IMR-90 (cell line): Measurements from ENCODE around the gene SPARC. TPM values are rescaled to one million over a fixed set of nuclear protein-coding genes. Genes with fewer than 3 reads are reported as not detected.
A peak's percentile ranks its signal among the peaks of the same experiment; 100 is the strongest.

Source experiments
- ATAC-seq: fragments of 200-7000 bp; cut with Tn5 transposase; 2 replicates; pipeline ENCODE4 v1.9.1; 2020; ENCODE audit warnings: low read depth, mild to moderate bottlenecking, moderate library complexity
- BruUV-seq: library from RNA; stranded (reverse); fragments of 400-500 nt; replicated peaks from 2 replicates; lab custom pipeline; 2021; lab: Mats Ljungman, UMichigan
- CTCF ChIA-PET: fragments of 300-600 bp; formaldehyde crosslinking; extraction: SDS; loops from one replicate; lab custom pipeline; 2021; ENCODE audit warnings: antibody characterized with exemption; lab: Yijun Ruan, JAX
- POLR2A ChIA-PET: fragments of 300-600 bp; sonication (Branson Sonifier 250); formaldehyde crosslinking; loops from one replicate; lab custom pipeline; 2022; ENCODE audit warnings: antibody characterized with exemption; ENCODE audit not compliant: unreplicated experiment; lab: Charles Lee
- DNase-seq: peaks from one replicate; pipeline ENCODE4 v3.0.0; 2013
- H2AFZ ChIP-seq: replicated peaks from 2 replicates; pipeline ENCODE3; 2013; ENCODE audit warnings: low read length, mild to moderate bottlenecking; ENCODE audit not compliant: poor library complexity
- H2AK5ac ChIP-seq: 2 replicates; pipeline ENCODE4 v1.6.1; 2013; ENCODE audit warnings: low read depth, low read length, inconsistent platforms
- H2AK9ac ChIP-seq: replicated peaks from 2 replicates; pipeline ENCODE3; 2013; ENCODE audit warnings: mild to moderate bottlenecking, low read depth, low read length, moderate library complexity; ENCODE audit not compliant: poor library complexity
- H2BK120ac ChIP-seq: 2 replicates; pipeline ENCODE4 v1.6.1; 2013; ENCODE audit warnings: low read depth, low read length, inconsistent platforms
- H2BK15ac ChIP-seq: 3 replicates; pipeline ENCODE4 v1.6.1; 2013; ENCODE audit warnings: low read depth, low read length, inconsistent platforms
- H2BK20ac ChIP-seq: 2 replicates; pipeline ENCODE4 v1.6.1; 2013; ENCODE audit warnings: low read depth, mild to moderate bottlenecking, inconsistent platforms, low read length, moderate library complexity
- H2BK5ac ChIP-seq: 2 replicates; pipeline ENCODE4 v1.6.1; 2013; ENCODE audit warnings: mild to moderate bottlenecking, low read depth, low read length, inconsistent platforms; ENCODE audit not compliant: poor library complexity, severe bottlenecking
- H3K14ac ChIP-seq: replicated peaks from 2 replicates; pipeline ENCODE4 v1.6.1; 2013; ENCODE audit warnings: low read depth, low read length, inconsistent platforms
- H3K18ac ChIP-seq: 2 replicates; pipeline ENCODE4 v1.6.1; 2013; ENCODE audit warnings: low read depth, low read length, control low read depth
- H3K23ac ChIP-seq: 2 replicates; pipeline ENCODE4 v1.6.1; 2013; ENCODE audit warnings: low read depth, low read length, inconsistent platforms
- H3K27ac ChIP-seq: 2 replicates; pipeline ENCODE4 v1.5.1; 2013; ENCODE audit warnings: mild to moderate bottlenecking, control low read depth, low read length; ENCODE audit not compliant: insufficient read depth
- H3K27me3 ChIP-seq: 2 replicates; pipeline ENCODE4 v1.6.1; 2013; ENCODE audit warnings: low read length; ENCODE audit not compliant: control insufficient read depth, insufficient read depth
- H3K36me3 ChIP-seq: 2 replicates; pipeline ENCODE4 v1.6.1; 2013; ENCODE audit warnings: low read length, mixed read lengths; ENCODE audit not compliant: control insufficient read depth, insufficient read depth
- H3K4ac ChIP-seq: 2 replicates; pipeline ENCODE4 v1.6.1; 2013; ENCODE audit warnings: low read depth, low read length, inconsistent platforms
- H3K4me1 ChIP-seq: 2 replicates; pipeline ENCODE4 v1.6.1; 2013; ENCODE audit warnings: low read length, mixed read lengths; ENCODE audit not compliant: control insufficient read depth, insufficient read depth
- H3K4me2 ChIP-seq: 2 replicates; pipeline ENCODE4 v1.6.1; 2013; ENCODE audit warnings: low read depth, mild to moderate bottlenecking, control low read depth, low read length, moderate library complexity
- H3K4me3 ChIP-seq: 2 replicates; pipeline ENCODE4 v1.5.1; 2013; ENCODE audit warnings: low read depth, mild to moderate bottlenecking, control low read depth, low read length, moderate library complexity; ENCODE audit not compliant: insufficient read depth
- H3K56ac ChIP-seq: 2 replicates; pipeline ENCODE4 v1.6.1; 2013; ENCODE audit warnings: low read length, inconsistent platforms; ENCODE audit not compliant: insufficient read depth; ENCODE audit errors: extremely low read depth
- H3K79me1 ChIP-seq, 2 experiments: 2 replicates each; pipeline ENCODE4 v1.6.1; 2013; ENCODE audit warnings: low read length in 2 of 2, inconsistent platforms in 1 of 2, low read depth in 1 of 2
- H3K9ac ChIP-seq: 2 replicates; pipeline ENCODE4 v1.6.1; 2013; ENCODE audit warnings: low read depth, low read length, control low read depth
- H3K9me1 ChIP-seq: 2 replicates; pipeline ENCODE4 v1.6.1; 2013; ENCODE audit warnings: low read length, inconsistent platforms; ENCODE audit not compliant: insufficient read depth
- H3K9me3 ChIP-seq: 2 replicates; pipeline ENCODE4 v1.6.1; 2013; ENCODE audit warnings: low read length; ENCODE audit not compliant: control insufficient read depth, insufficient read depth
- H4K20me1 ChIP-seq: 2 replicates; pipeline ENCODE4 v1.6.1; 2013; ENCODE audit warnings: low read length, inconsistent platforms; ENCODE audit not compliant: insufficient read depth
- H4K5ac ChIP-seq: 2 replicates; pipeline ENCODE4 v1.6.1; 2013; ENCODE audit warnings: mild to moderate bottlenecking, low read depth, low read length, control low read depth
- H4K8ac ChIP-seq, 2 experiments: 2 replicates each; pipeline ENCODE4 v1.6.1; 2013; ENCODE audit warnings: low read depth in 2 of 2, low read length in 2 of 2, control low read depth in 1 of 2, inconsistent platforms in 1 of 2
- H4K91ac ChIP-seq: 2 replicates; pipeline ENCODE4 v1.6.1; 2013; ENCODE audit warnings: low read depth, low read length, inconsistent platforms; ENCODE audit not compliant: insufficient read depth
- BHLHE40 ChIP-seq: fragments of 150-350 bp; IDR thresholded peaks from 2 replicates; pipeline ENCODE4 v1.6.1; 2016; ENCODE audit warnings: mild to moderate bottlenecking, low read depth, low read length
- CEBPB ChIP-seq: IDR thresholded peaks from 2 replicates; pipeline ENCODE4 v1.6.1; 2012; ENCODE audit warnings: low read depth, low read length, improper control_type of control experiment
- CHD1 ChIP-seq: IDR thresholded peaks from 2 replicates; pipeline ENCODE4 v1.6.1; 2012; ENCODE audit warnings: low read depth, low read length, improper control_type of control experiment
- FOS ChIP-seq: fragments of 150-350 bp; IDR thresholded peaks from 2 replicates; pipeline ENCODE4 v1.6.1; 2016; ENCODE audit warnings: low read depth, low read length
- MAZ ChIP-seq: IDR thresholded peaks from 2 replicates; pipeline ENCODE4 v1.6.1; 2012; ENCODE audit warnings: low read depth, mild to moderate bottlenecking, low read length, improper control_type of control experiment, moderate library complexity, borderline replicate concordance
- NFE2L2 ChIP-seq: fragments of 150-350 bp; IDR thresholded peaks from 2 replicates; pipeline ENCODE4 v1.6.1; 2016; ENCODE audit warnings: low read depth, mild to moderate bottlenecking, low read length
- RAD21 ChIP-seq: IDR thresholded peaks from 2 replicates; pipeline ENCODE4 v1.6.1; 2012; ENCODE audit warnings: low read length, improper control_type of control experiment
- RFX5 ChIP-seq: IDR thresholded peaks from 2 replicates; pipeline ENCODE4 v1.8.0; 2012; ENCODE audit warnings: low read depth, mild to moderate bottlenecking, low read length, moderate library complexity
- USF2 ChIP-seq: fragments of 150-350 bp; IDR thresholded peaks from 2 replicates; pipeline ENCODE4 v1.6.1; 2017; ENCODE audit warnings: mild to moderate bottlenecking, antibody characterized with exemption, low read length, low read depth
- WGBS, 2 experiments: methylation state at CpG; one replicate each; pipeline versions ENCODE4 v1.1.5 to v1.1.7; 2013; ENCODE audit warnings: missing lambda C conversion rate in 2 of 2; ENCODE audit not compliant: insufficient read length in 1 of 2; ENCODE audit errors: extremely low coverage in 2 of 2; 5-methylcytosine and 5-hydroxymethylcytosine counted together
- dilution Hi-C: fragments of 300-500 bp; cut with HindIII; formaldehyde crosslinking; loops from one replicate; pipeline ENCODE4 v1.14.3; 2018; ENCODE audit warnings: low sequenced_read_pairs; ENCODE audit not compliant: unreplicated experiment
- in situ Hi-C: fragments of 300-500 bp; cut with MboI; formaldehyde crosslinking; loops from 3 replicates; pipeline ENCODE4 v1.14.3; 2019; ENCODE audit warnings: low sequenced_read_pairs, inconsistent platforms, mixed read lengths
- intact Hi-C: fragments of 100-400 bp; cut with micrococcal nuclease; formaldehyde crosslinking; loops from 2 replicates; pipeline ENCODE4 v1.10.0; 2022
- polyA plus RNA-seq, 3 experiments: library from polyadenylated mRNA; depleted of rRNA; stranded (reverse); fragments of >200 nt; gene quantifications; 2 replicates each; pipeline ENCODE4 v1.2.3, GENCODE V29; 2012; ENCODE audit warnings: low replicate concordance in 1 of 3
- total RNA-seq: library from RNA; depleted of rRNA; stranded (reverse); fragments of >200 nt; gene quantifications from 2 replicates; pipeline ENCODE4 v1.2.3, GENCODE V29; 2012

Gene SPARC
- total and polyA plus RNA-seq, 2 of the 4 experiments (the other 2 are of a cell fraction) = 1,186 to 4,692 TPM

GRCh38 chr5:151735646-151736045 lies 48.9 kb upstream of the SPARC start:
- Histone ChIP-seq H4K91ac (no peak overlapping the region; the same call in 1 of the 2 replicates), H3K23ac (no peak overlapping the region), H2AFZ (no peak overlapping the region), H3K9me1 (peaks cover 13% of the 10 kb centered on the region; the same call in 1 of the 2 replicates), H3K18ac (no peak overlapping the region), H2BK120ac (no peak overlapping the region), H3K27me3 (no peaks in the 10 kb centered on the region), H3K27ac (no peak overlapping the region), H3K4me3 (no peak overlapping the region), H3K36me3 (no peaks in the 10 kb centered on the region), H2BK15ac (peak overlapping the region; percentile 10; the same call in 1 of the 3 replicates), H3K4ac (no peak overlapping the region; the same call in 1 of the 2 replicates), H4K20me1 (0 out of 2 replicates have a peak, but pooled peaks cover 4% of the 10 kb centered on the region), H3K4me2 (no peak overlapping the region), H3K79me1 (peaks cover 11 to 24% of the 10 kb centered on the region in 2 experiments; a peak in 3 of 4 replicates), H3K9ac (no peak overlapping the region), H2BK20ac (no peak overlapping the region; the same call in 1 of the 2 replicates), H2BK5ac (no peak overlapping the region), H3K4me1 (peaks cover 9% of the 10 kb centered on the region), H3K9me3 (no peaks in the 10 kb centered on the region), H4K8ac (no peak overlapping the region), H4K5ac (no peak overlapping the region), H2AK5ac (peak overlapping the region; percentile 43), H2AK9ac (no peak overlapping the region), H3K14ac (no peak overlapping the region), H3K56ac (no peak overlapping the region)
- POLR2A ChIA-PET = interaction anchor here (3.2 kb wide), 1 partner anchor 51 kb away, joined by 26 read pairs; no protein-coding TSS in a partner anchor
- no peak for TF ChIP-seq CEBPB
- TF ChIP-seq FOS = no peak
- TF ChIP-seq BHLHE40 = no peak
- TF ChIP-seq USF2 = no peak
- no peak for TF ChIP-seq MAZ
- no peak for TF ChIP-seq NFE2L2
- TF ChIP-seq CHD1 = no peak
- TF ChIP-seq RAD21 = no peak
- TF ChIP-seq RFX5 = no peak
- in situ Hi-C loops = loop anchor here (5.0 kb wide), 1 partner anchor 33 kb away; no protein-coding TSS in a partner anchor
- WGBS, 2 experiments = no CpG with 5 or more reads among the region's 1 CpG
- BruUV-seq = no TSS peak
- DNase-seq = no peak
- CTCF ChIA-PET = interaction anchor here (1.2 kb wide), 1 partner anchor 17 kb away, joined by 3 read pairs; no protein-coding TSS in a partner anchor
- ATAC-seq = no peak
- dilution Hi-C loops = no loop called here
- intact Hi-C loops = no loop called here
